Upper lobe of right lung (tissue), 1 donor: ENCODE measurements around the gene SDK2. TPM values are rescaled to one million over a fixed set of nuclear protein-coding genes. Genes with fewer than 3 reads are reported as not detected.

Experiments
- ATAC-seq: fragments of 200-7000 bp; cut with Tn5 transposase; one replicate; pipeline ENCODE4 v1.9.1; 2020; ENCODE audit warnings: mild to moderate bottlenecking, moderate library complexity
- DNase-seq: peaks from one replicate; pipeline ENCODE4 v3.0.0-alpha.2; 2020
- H3K27ac ChIP-seq: fragments of 200-600 bp; one replicate; pipeline ENCODE4 v1.8.0; 2022
- H3K27me3 ChIP-seq: fragments of 200-600 bp; one replicate; pipeline ENCODE4 v1.8.0; 2022; ENCODE audit warnings: mild to moderate bottlenecking
- H3K36me3 ChIP-seq: fragments of 200-600 bp; one replicate; pipeline ENCODE4 v1.8.0; 2022
- H3K4me1 ChIP-seq: fragments of 200-600 bp; one replicate; pipeline ENCODE4 v1.8.0; 2022
- H3K4me3 ChIP-seq: fragments of 200-600 bp; one replicate; pipeline ENCODE4 v1.8.0; 2022; ENCODE audit warnings: mild to moderate bottlenecking
- H3K9me3 ChIP-seq: fragments of 200-600 bp; one replicate; pipeline ENCODE4 v1.8.0; 2022
- CTCF ChIP-seq: fragments of 200-600 bp; IDR thresholded peaks from one replicate; pipeline ENCODE4 v1.8.0; 2022; ENCODE audit warnings: antibody characterized with exemption
- intact Hi-C: fragments of 100-400 bp; cut with DNase I; formaldehyde crosslinking; loops from one replicate; pipeline ENCODE4 v1.11.0; 2022
- total RNA-seq: library from RNA; stranded (reverse); fragmentation: NEBNext Ultra II Directional; extraction: Animal tissue kit (Norgen Biotek cat#: 25700); gene quantifications from one replicate; pipeline ENCODE4 v1.2.1, GENCODE V29; 2021
- donor health status: DM: no; HTN: yes; CAD: no; lungs with severe emphysema.

SDK2 gene
- total RNA-seq, 1 donor from 2014 or later: 2.3 TPM

GRCh38 chr17:73390221-73390620 lies 254.0 kb downstream of the SDK2 start:
- Histone ChIP-seq H3K27ac (no peak overlapping the region), H3K4me3 (no peak overlapping the region), H3K27me3 (no peaks in the 10 kb centered on the region), H3K4me1 (no peaks in the 10 kb centered on the region), H3K9me3 (no peaks in the 10 kb centered on the region), H3K36me3 (no peaks in the 10 kb centered on the region)
- ATAC-seq (no peak), DNase-seq (no peak)
- intact Hi-C loops: no loop called here
- no peak for TF ChIP-seq CTCF

GRCh38 chr17:73389411-73389810 lies 254.8 kb downstream of the SDK2 start:
- H3K9me3 ChIP-seq: no peaks in the 10 kb centered on the region
- ATAC-seq (no peak), DNase-seq (no peak)
- intact Hi-C loops: no loop called here
- no peaks in the 10 kb centered on the region for H3K27me3 ChIP-seq
- no peak for TF ChIP-seq CTCF
- no peaks in the 10 kb centered on the region for H3K4me1 ChIP-seq
- no peak overlapping the region for H3K4me3 ChIP-seq
- no peak overlapping the region for H3K27ac ChIP-seq
- no peaks in the 10 kb centered on the region for H3K36me3 ChIP-seq

GRCh38 chr17:73388578-73388905 lies 255.7 kb downstream of the SDK2 start:
- Histone ChIP-seq H3K9me3 (no peaks in the 10 kb centered on the region), H3K4me3 (no peak overlapping the region), H3K4me1 (no peaks in the 10 kb centered on the region), H3K27me3 (no peaks in the 10 kb centered on the region), H3K27ac (no peak overlapping the region), H3K36me3 (no peaks in the 10 kb centered on the region)
- DNase-seq (no peak), ATAC-seq (no peak)
- no peak for TF ChIP-seq CTCF
- intact Hi-C loops: no loop called here

- DNase-seq (no peak), ATAC-seq (no peak)
Observed at GRCh38 chr17:73387746-73388577, 256.3 kb downstream of the SDK2 start.

GRCh38 chr17:73386561-73386960 lies 257.7 kb downstream of the SDK2 start:
- Histone ChIP-seq H3K9me3 (no peaks in the 10 kb centered on the region), H3K27me3 (no peaks in the 10 kb centered on the region), H3K4me1 (no peaks in the 10 kb centered on the region), H3K27ac (no peak overlapping the region), H3K36me3 (no peaks in the 10 kb centered on the region), H3K4me3 (no peak overlapping the region)
- ATAC-seq (no peak), DNase-seq (no peak)
- intact Hi-C loops: no loop called here
- no peak for TF ChIP-seq CTCF

More at GRCh38 chr17:73387746-73388577, 256.3 kb downstream of the SDK2 start:
- Histone ChIP-seq H3K27ac (no peak overlapping the region), H3K27me3 (no peaks in the 10 kb centered on the region), H3K36me3 (no peaks in the 10 kb centered on the region), H3K4me1 (no peaks in the 10 kb centered on the region), H3K4me3 (no peak overlapping the region), H3K9me3 (no peaks in the 10 kb centered on the region)
- no peak for TF ChIP-seq CTCF
- intact Hi-C loops: no loop called here
